GM12878 (cell line): ENCODE measurements around the gene SYCE3. TPM values are rescaled to one million over a fixed set of nuclear protein-coding genes. Genes with fewer than 3 reads are reported as not detected.

Source experiments
- ATAC-seq: fragments of 200-7000 bp; cut with Tn5 transposase; 3 replicates; pipeline ENCODE4 v1.9.1; 2020; ENCODE audit warnings: mild to moderate bottlenecking, moderate library complexity
- BruUV-seq: library from RNA; stranded (reverse); fragments of 400-500 nt; replicated peaks from 2 replicates; lab custom pipeline; 2021; lab: Mats Ljungman, UMichigan
- CTCF ChIA-PET: fragments of 300-600 bp; sonication (Branson Sonifier 250); formaldehyde crosslinking; extraction: SDS; loops from one replicate; lab custom pipeline; 2021; ENCODE audit warnings: inconsistent platforms; lab: Yijun Ruan, JAX
- POLR2A ChIA-PET: fragments of 350-600 bp; formaldehyde crosslinking; extraction: SDS; loops from one replicate; lab custom pipeline; 2021; ENCODE audit warnings: inconsistent platforms; lab: Charles Lee
- RAD21 ChIA-PET: fragments of 300-600 bp; sonication (Branson Sonifier 250); formaldehyde crosslinking; loops from one replicate; lab custom pipeline; 2023; ENCODE audit warnings: antibody characterized with exemption; ENCODE audit not compliant: unreplicated experiment; lab: Charles Lee
- SMC1A ChIA-PET: fragments of 300-600 bp; sonication (Branson Sonifier 250); formaldehyde crosslinking; loops from one replicate; lab custom pipeline; 2023; ENCODE audit not compliant: unreplicated experiment, uncharacterized antibody; lab: Charles Lee
- DNase-seq: peaks from one replicate; pipeline ENCODE4 v3.0.0-alpha.2; 2011; ENCODE audit warnings: low read depth, low spot score
- FAIRE-seq: peaks from 3 replicates; lab custom pipeline; 2011; peaks lifted over from hg19 to GRCh38; lab: Jason Lieb, UNC
- H2AFZ ChIP-seq: 2 replicates; pipeline ENCODE4 v1.6.0; 2011; ENCODE audit warnings: low read depth, low read length, control low read depth; ENCODE audit not compliant: control insufficient read depth
- H3K27ac ChIP-seq: 2 replicates; pipeline ENCODE4 v1.5.1; 2011; ENCODE audit warnings: control low read depth; ENCODE audit not compliant: control insufficient read depth, insufficient read depth
- H3K27me3 ChIP-seq, 2 experiments: replicated peaks in 1 of 2; 2 replicates each; pipeline versions ENCODE4 v1.6.0 to v1.6.1; 2011; ENCODE audit warnings: low read length in 1 of 2; ENCODE audit not compliant: control insufficient read depth in 2 of 2, insufficient read depth in 2 of 2
- H3K36me3 ChIP-seq, 2 experiments: 2 replicates each; pipeline ENCODE4 v1.5.1; 2011; ENCODE audit warnings: low read length in 1 of 2; ENCODE audit not compliant: control insufficient read depth in 2 of 2, insufficient read depth in 2 of 2
- H3K4me1 ChIP-seq: 2 replicates; pipeline ENCODE4 v1.6.1; 2011; ENCODE audit warnings: mild to moderate bottlenecking, low read length, moderate library complexity, mixed read lengths; ENCODE audit not compliant: control insufficient read depth, insufficient read depth
- H3K4me2 ChIP-seq: 2 replicates; pipeline ENCODE4 v1.6.0; 2011; ENCODE audit warnings: control low read depth; ENCODE audit not compliant: control insufficient read depth, insufficient read depth
- H3K4me3 ChIP-seq: fragments of 200-600 bp; sonication (generic); 2 replicates; pipeline ENCODE4 v1.5.1; 2016
- H3K79me2 ChIP-seq: 2 replicates; pipeline ENCODE4 v1.6.0; 2011; ENCODE audit warnings: low read length; ENCODE audit not compliant: control insufficient read depth, insufficient read depth
- H3K9ac ChIP-seq: 2 replicates; pipeline ENCODE4 v1.8.0; 2011; ENCODE audit warnings: low read length, control low read depth, mixed read lengths; ENCODE audit not compliant: control insufficient read depth, insufficient read depth
- H3K9me3 ChIP-seq: replicated peaks from 3 replicates; pipeline ENCODE4 v1.5.1; 2011; ENCODE audit warnings: mild to moderate bottlenecking, low read length; ENCODE audit not compliant: control insufficient read depth, insufficient read depth
- H4K20me1 ChIP-seq: 2 replicates; pipeline ENCODE4 v1.6.0; 2011; ENCODE audit not compliant: control insufficient read depth, insufficient read depth
- BMI1 ChIP-seq: fragments of 450-650 bp; IDR thresholded peaks from 2 replicates; pipeline ENCODE4 v1.6.1; 2016; ENCODE audit warnings: mild to moderate bottlenecking, moderate library complexity, borderline replicate concordance
- CBX3 ChIP-seq: fragments of 200-600 bp; sonication (generic); IDR thresholded peaks from 2 replicates; pipeline ENCODE4 v1.6.1; 2016; ENCODE audit warnings: low read depth, borderline replicate concordance
- EED ChIP-seq: sonication (generic); IDR thresholded peaks from 2 replicates; pipeline ENCODE4 v1.6.1; 2016; ENCODE audit warnings: antibody characterized with exemption, low read depth
- IKZF2 ChIP-seq, 2 experiments: fragments of 450-650 bp; IDR thresholded peaks; 2 replicates each; pipeline ENCODE4 v1.6.1; 2017; ENCODE audit warnings: mild to moderate bottlenecking in 2 of 2, moderate library complexity in 2 of 2
- MEF2B ChIP-seq: fragments of 450-650 bp; IDR thresholded peaks from 2 replicates; pipeline ENCODE4 v1.6.1; 2018; ENCODE audit warnings: mild to moderate bottlenecking, moderate library complexity; ENCODE audit not compliant: partially characterized antibody, poor library complexity, severe bottlenecking
- NR2C2 ChIP-seq: IDR thresholded peaks from 2 replicates; pipeline ENCODE4 v1.6.1; 2011; ENCODE audit warnings: borderline replicate concordance, low read depth; ENCODE audit not compliant: control insufficient read depth, insufficient read length
- PML ChIP-seq: IDR thresholded peaks from 2 replicates; pipeline ENCODE4 v1.6.1; 2012; ENCODE audit warnings: low read length, inconsistent platforms
- SIN3A ChIP-seq: IDR thresholded peaks from 2 replicates; pipeline ENCODE4 v1.6.1; 2012; ENCODE audit warnings: low read depth, low read length, improper control_type of control experiment
- ZNF384 ChIP-seq: IDR thresholded peaks from 2 replicates; pipeline ENCODE4 v1.6.1; 2012; ENCODE audit warnings: low read depth, mild to moderate bottlenecking, low read length, improper control_type of control experiment, borderline replicate concordance
- WGBS: methylation state at CpG from one replicate; pipeline ENCODE4 v1.1.6; 2016; ENCODE audit warnings: low lambda C conversion rate; ENCODE audit not compliant: insufficient replicate concordance, insufficient coverage; ENCODE audit errors: missing lambda C conversion rate; 5-methylcytosine and 5-hydroxymethylcytosine counted together
- in situ Hi-C: fragments of 300-500 bp; cut with MboI; formaldehyde crosslinking; loops from 9 replicates; pipeline ENCODE4 v1.14.3; 2018; ENCODE audit warnings: mixed read lengths
- intact Hi-C: fragments of 100-400 bp; cut with micrococcal nuclease; formaldehyde crosslinking; loops from one replicate; pipeline ENCODE4 v1.14.2; 2022; ENCODE audit not compliant: unreplicated experiment
- polyA plus RNA-seq, 11 experiments: library from polyadenylated mRNA; depleted of rRNA in 4 of 11; unstranded in 6 of 11; stranded (reverse) in 5 of 11; fragments of >200 nt; fragmentation: Nextera tagmentation in 4 of 11; fragmentation: Illumina TruSeq in 1 of 11; extraction: Ambion mirVana in 4 of 11; extraction: Trizol in 1 of 11; gene quantifications; 1 replicate in 1 of 11; 2 replicates in 10 of 11; pipeline versions ENCODE4 v1.2.1 to v1.2.3, GENCODE V29; 2011 to 2016; ENCODE audit warnings: inconsistent platforms in 2 of 11, missing spikeins in 2 of 11, low read depth in 1 of 11
- total RNA-seq, 4 experiments: library from RNA; depleted of rRNA in 3 of 4; stranded (reverse); fragments of >200 nt in 3 of 4; fragmentation: Illumina TruSeq in 1 of 4; extraction: Trizol in 1 of 4; gene quantifications; 2 replicates each; pipeline versions ENCODE4 v1.2.1 to v1.2.3, GENCODE V29; 2013 to 2021

SYCE3 gene
- total and polyA plus RNA-seq, 10 of the 15 experiments (the other 5 are each of a cell fraction or from before 2014, with no cell fraction given): 0.38 to 0.91 (median 0.76) TPM; not detected in 4

- no peak overlapping the region for H3K4me2 ChIP-seq
- ChIA-PET CTCF (interaction anchor here (0.6 kb wide), 1 partner anchor 16 kb away, joined by 3 read pairs; no protein-coding TSS in a partner anchor), RAD21 (interaction anchor here (1.3 to 1.9 kb wide), 2 partner anchors 25 to 71 kb away, joined by 4 read pairs; partner anchors contain the start of gene SCO2), POLR2A (interaction anchor here (0.9 to 1.3 kb wide), 2 partner anchors 25 to 32 kb away, joined by 3 to 5 read pairs; partner anchors contain the start of genes CHKB and SCO2), SMC1A (no interaction called here)
- intact Hi-C loops: no loop called here
- DNase-seq (no peak), ATAC-seq (no peak), FAIRE-seq (no peak)
- H3K27me3 ChIP-seq: peaks cover 0 to 1% of the 10 kb centered on the region in 2 experiments; a peak in 1 of 4 replicates
- no peaks in the 10 kb centered on the region for H3K36me3 ChIP-seq
- WGBS: 61% methylated on average over 8 of the region's 8 CpGs
- H3K9ac ChIP-seq: no peak overlapping the region
- no TSS peak for BruUV-seq
- no peaks in the 10 kb centered on the region for H3K79me2 ChIP-seq
- no peaks in the 10 kb centered on the region for H4K20me1 ChIP-seq
- H2AFZ ChIP-seq: no peak overlapping the region
- no peak overlapping the region for H3K27ac ChIP-seq
- H3K9me3 ChIP-seq: no peaks in the 10 kb centered on the region
- in situ Hi-C loops: no loop called here
- no peak overlapping the region for H3K4me3 ChIP-seq
- peaks cover 9% of the 10 kb centered on the region for H3K4me1 ChIP-seq
- TF ChIP-seq EED (no peak), PML (no peak), BMI1 (no peak), SIN3A (no peak), ZNF384 (no peak), CBX3 (no peak), NR2C2 (no peak), MEF2B (no peak), IKZF2 (IDR thresholded peaks at IDR 0.05) (no peak)
These were observed 12.3 kb downstream of the SYCE3 start for GRCh38 chr22:50550395-50550794.
